ENCODE data around the gene SCN7A.

The SCN7A gene

GRCh38 chr2:166404831-166405568 lies 89.0 kb downstream of the SCN7A start:
- TF ChIP-seq EZH2phosphoT487 (IDR thresholded peaks at IDR 0.05; ENCODE audit: low read length) (no peak), EZH2 (optimal IDR thresholded peaks at IDR 0.05; ENCODE audit: low read depth, low read length) (no peak)
- Histone ChIP-seq H3K9me2 (replicated peaks; ENCODE audit: insufficient read depth, low read length) (no peaks in the 10 kb centered on the region), H3K79me2 (ENCODE audit: low read length) (no peaks in the 10 kb centered on the region), H3K4me3 (ENCODE audit: low read length) (no peak overlapping the region), H3F3A (ENCODE audit: insufficient read depth, low read length) (no peaks in the 10 kb centered on the region), H3K4me2 (ENCODE audit: low read depth, low read length) (no peak overlapping the region), H3K9me3 (replicated peaks; ENCODE audit: insufficient read depth, low read length) (no peaks in the 10 kb centered on the region), H3K9ac (ENCODE audit: low read length) (no peak overlapping the region), H3K4me1 (ENCODE audit: low read length) (no peaks in the 10 kb centered on the region), H3K36me3 (replicated peaks; ENCODE audit: insufficient read depth, low read length) (no peaks in the 10 kb centered on the region), H3K27me3 (replicated peaks; ENCODE audit: insufficient read depth, low read length) (no peaks in the 10 kb centered on the region), H4K20me1 (ENCODE audit: insufficient read depth, low read length) (no peaks in the 10 kb centered on the region), H3K27ac (ENCODE audit: low read length) (no peak overlapping the region), H2AFZ (ENCODE audit: low read length) (no peak overlapping the region)
- DNase-seq: no peak

DNA sequence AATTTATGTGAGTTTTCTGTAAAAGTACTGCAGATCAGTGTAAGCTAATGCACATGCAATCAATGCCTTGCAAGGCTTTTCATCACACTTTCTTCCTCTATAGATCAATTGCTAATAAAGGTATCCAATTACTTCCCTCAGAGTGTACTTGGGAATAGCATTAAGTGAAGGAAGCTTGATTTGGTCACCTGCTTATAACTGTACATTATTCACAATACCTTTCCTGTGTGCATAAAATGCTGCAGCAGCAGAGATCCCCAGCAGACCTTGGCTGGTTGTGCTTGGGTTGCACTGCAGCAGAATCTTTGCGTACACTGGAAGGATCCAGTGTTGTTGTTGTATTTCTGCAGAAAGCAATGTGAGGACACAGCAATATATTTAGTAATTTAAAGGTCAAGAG lies 99.8 kb downstream of the SCN7A start:
- DNase-seq: no peak

DNA sequence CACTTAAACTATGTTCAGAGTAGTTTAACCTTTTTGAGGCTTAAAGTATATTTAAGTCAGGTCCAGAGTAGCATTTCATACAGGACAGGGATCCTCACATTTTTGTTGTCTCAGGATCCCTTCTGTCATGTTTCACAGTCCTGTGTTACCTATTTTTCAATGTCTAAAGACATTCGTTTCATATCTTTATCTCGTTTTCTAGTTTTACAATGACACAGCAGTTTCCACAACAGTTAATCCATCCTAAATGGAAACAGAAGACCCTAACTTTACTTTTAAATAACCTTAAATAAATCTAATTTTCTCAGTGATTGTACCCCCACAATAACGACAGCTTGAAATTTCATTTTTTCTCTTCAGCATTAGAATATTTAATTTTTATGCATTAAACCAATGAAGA lies 101.0 kb downstream of the SCN7A start:
- no peaks in the 10 kb centered on the region for H3K36me3 ChIP-seq (replicated peaks; ENCODE audit: insufficient read depth, low read length)
- H3K9ac ChIP-seq (ENCODE audit: low read length): no peak overlapping the region
- no peak for DNase-seq
- TF ChIP-seq, protein P1, sequence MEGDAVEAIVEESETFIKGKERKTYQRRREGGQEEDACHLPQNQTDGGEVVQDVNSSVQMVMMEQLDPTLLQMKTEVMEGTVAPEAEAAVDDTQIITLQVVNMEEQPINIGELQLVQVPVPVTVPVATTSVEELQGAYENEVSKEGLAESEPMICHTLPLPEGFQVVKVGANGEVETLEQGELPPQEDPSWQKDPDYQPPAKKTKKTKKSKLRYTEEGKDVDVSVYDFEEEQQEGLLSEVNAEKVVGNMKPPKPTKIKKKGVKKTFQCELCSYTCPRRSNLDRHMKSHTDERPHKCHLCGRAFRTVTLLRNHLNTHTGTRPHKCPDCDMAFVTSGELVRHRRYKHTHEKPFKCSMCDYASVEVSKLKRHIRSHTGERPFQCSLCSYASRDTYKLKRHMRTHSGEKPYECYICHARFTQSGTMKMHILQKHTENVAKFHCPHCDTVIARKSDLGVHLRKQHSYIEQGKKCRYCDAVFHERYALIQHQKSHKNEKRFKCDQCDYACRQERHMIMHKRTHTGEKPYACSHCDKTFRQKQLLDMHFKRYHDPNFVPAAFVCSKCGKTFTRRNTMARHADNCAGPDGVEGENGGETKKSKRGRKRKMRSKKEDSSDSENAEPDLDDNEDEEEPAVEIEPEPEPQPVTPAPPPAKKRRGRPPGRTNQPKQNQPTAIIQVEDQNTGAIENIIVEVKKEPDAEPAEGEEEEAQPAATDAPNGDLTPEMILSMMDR (IDR thresholded peaks at IDR 0.05; ENCODE audit: low read length): no peak
- TF ChIP-seq EZH2 (optimal IDR thresholded peaks at IDR 0.05; ENCODE audit: low read depth, low read length) (no peak), EZH2phosphoT487 (IDR thresholded peaks at IDR 0.05; ENCODE audit: low read length) (no peak)
- H3F3A ChIP-seq (ENCODE audit: insufficient read depth, low read length): no peaks in the 10 kb centered on the region
- H3K4me1 ChIP-seq (ENCODE audit: low read length): no peaks in the 10 kb centered on the region
- H3K9me3 ChIP-seq (replicated peaks; ENCODE audit: insufficient read depth, low read length): no peaks in the 10 kb centered on the region
- no peaks in the 10 kb centered on the region for H3K79me2 ChIP-seq (ENCODE audit: low read length)
- H3K27ac ChIP-seq (ENCODE audit: low read length): no peak overlapping the region
- no peak overlapping the region for H3K4me3 ChIP-seq (ENCODE audit: low read length)
- H2AFZ ChIP-seq (ENCODE audit: low read length): no peak overlapping the region
- H4K20me1 ChIP-seq (ENCODE audit: insufficient read depth, low read length): no peaks in the 10 kb centered on the region
- H3K4me2 ChIP-seq (ENCODE audit: low read depth, low read length): no peak overlapping the region
- no peaks in the 10 kb centered on the region for H3K27me3 ChIP-seq (replicated peaks; ENCODE audit: insufficient read depth, low read length)
- H3K9me2 ChIP-seq (replicated peaks; ENCODE audit: insufficient read depth, low read length): no peaks in the 10 kb centered on the region

More for the DNA sequence above, 99.8 kb downstream of the SCN7A start:
- Histone ChIP-seq H3K4me1 (ENCODE audit: low read length) (no peaks in the 10 kb centered on the region), H3K4me3 (ENCODE audit: low read length) (no peak overlapping the region), H4K20me1 (ENCODE audit: insufficient read depth, low read length) (no peaks in the 10 kb centered on the region), H3K9me2 (replicated peaks; ENCODE audit: insufficient read depth, low read length) (no peaks in the 10 kb centered on the region), H3K36me3 (replicated peaks; ENCODE audit: insufficient read depth, low read length) (no peaks in the 10 kb centered on the region), H2AFZ (ENCODE audit: low read length) (no peak overlapping the region), H3K79me2 (ENCODE audit: low read length) (no peaks in the 10 kb centered on the region), H3K27ac (ENCODE audit: low read length) (no peak overlapping the region), H3K9ac (ENCODE audit: low read length) (no peak overlapping the region), H3K4me2 (ENCODE audit: low read depth, low read length) (no peak overlapping the region), H3K27me3 (replicated peaks; ENCODE audit: insufficient read depth, low read length) (no peaks in the 10 kb centered on the region), H3F3A (ENCODE audit: insufficient read depth, low read length) (no peaks in the 10 kb centered on the region), H3K9me3 (replicated peaks; ENCODE audit: insufficient read depth, low read length) (no peaks in the 10 kb centered on the region)
- TF ChIP-seq EZH2phosphoT487 (IDR thresholded peaks at IDR 0.05; ENCODE audit: low read length) (no peak), EZH2 (optimal IDR thresholded peaks at IDR 0.05; ENCODE audit: low read depth, low read length) (no peak)
- TF ChIP-seq, protein P1 (IDR thresholded peaks at IDR 0.05; ENCODE audit: low read length): no peak

GRCh38 chr2:166388481-166389070 lies 105.5 kb downstream of the SCN7A start:
- Histone ChIP-seq H3K36me3 (replicated peaks; ENCODE audit: insufficient read depth, low read length) (no peaks in the 10 kb centered on the region), H3K27me3 (replicated peaks; ENCODE audit: insufficient read depth, low read length) (no peaks in the 10 kb centered on the region), H3K4me3 (ENCODE audit: low read length) (no peak overlapping the region), H3K9me3 (replicated peaks; ENCODE audit: insufficient read depth, low read length) (no peaks in the 10 kb centered on the region), H3K79me2 (ENCODE audit: low read length) (no peaks in the 10 kb centered on the region), H2AFZ (ENCODE audit: low read length) (no peak overlapping the region), H3K4me1 (ENCODE audit: low read length) (no peaks in the 10 kb centered on the region), H4K20me1 (ENCODE audit: insufficient read depth, low read length) (no peaks in the 10 kb centered on the region), H3K9me2 (replicated peaks; ENCODE audit: insufficient read depth, low read length) (no peaks in the 10 kb centered on the region), H3F3A (ENCODE audit: insufficient read depth, low read length) (no peaks in the 10 kb centered on the region), H3K9ac (ENCODE audit: low read length) (no peak overlapping the region), H3K27ac (ENCODE audit: low read length) (no peak overlapping the region), H3K4me2 (ENCODE audit: low read depth, low read length) (no peak overlapping the region)
- DNase-seq: no peak
- no peak for TF ChIP-seq EZH2phosphoT487 (IDR thresholded peaks at IDR 0.05; ENCODE audit: low read length)
- no peak for TF ChIP-seq EZH2 (optimal IDR thresholded peaks at IDR 0.05; ENCODE audit: low read depth, low read length)
- TF ChIP-seq, protein P1 (IDR thresholded peaks at IDR 0.05; ENCODE audit: low read length): no peak

Data from MM.1S (cell line).